ENCODE results near the gene NUF2.
"Not testable (repeated sequence)": the region's sequence is repeated elsewhere in the genome, so short reads cannot be mapped to it uniquely, and the experiment has no call there.

Gene NUF2

DNA sequence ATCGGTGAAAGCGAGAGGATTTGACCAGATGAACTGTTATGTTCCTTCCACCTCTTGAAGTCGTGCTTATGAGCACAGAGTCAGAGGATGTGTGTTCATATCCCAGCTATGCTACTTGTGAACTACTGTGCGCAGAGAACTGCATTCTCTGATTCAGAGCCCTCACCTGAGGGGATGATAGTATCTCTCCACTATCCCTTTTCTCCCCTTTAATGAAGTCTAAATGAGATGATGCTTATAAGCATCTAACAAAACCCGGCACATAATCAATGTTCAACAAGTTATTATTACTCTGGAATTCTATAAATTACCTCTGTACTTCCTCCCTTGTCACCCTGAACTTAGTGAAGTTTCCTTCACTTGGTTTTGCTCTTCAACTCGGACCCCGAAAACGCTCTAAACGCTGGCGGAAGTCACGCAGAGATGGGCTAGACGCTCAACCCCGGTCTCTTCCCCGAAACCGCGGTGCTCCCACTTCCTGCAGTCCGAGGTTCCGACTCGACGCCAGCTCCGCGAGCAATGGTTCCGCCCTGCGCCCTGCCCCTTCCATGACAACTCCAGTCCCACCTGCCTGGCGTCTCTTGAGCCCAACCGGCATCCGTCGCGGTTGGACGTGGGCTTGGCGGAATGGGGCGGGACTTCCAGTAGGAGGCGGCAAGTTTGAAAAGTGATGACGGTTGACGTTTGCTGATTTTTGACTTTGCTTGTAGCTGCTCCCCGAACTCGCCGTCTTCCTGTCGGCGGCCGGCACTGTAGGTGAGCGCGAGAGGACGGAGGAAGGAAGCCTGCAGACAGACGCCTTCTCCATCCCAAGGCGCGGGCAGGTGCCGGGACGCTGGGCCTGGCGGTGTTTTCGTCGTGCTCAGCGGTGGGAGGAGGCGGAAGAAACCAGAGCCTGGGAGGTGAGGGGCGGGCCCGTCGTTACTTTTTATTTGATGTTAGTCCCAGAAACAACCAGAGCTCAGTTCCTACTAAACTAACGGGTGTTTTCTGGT is at the start of gene NUF2:
Gene NUF2 (plus strand): TSS at position 644 of the 995 bp plus-strand sequence. CDS start 4,098 bp downstream, outside the sequence.
- H3K27ac ChIP-seq, result peak within 1 kb of the TSS; percentile 75
- peak; percentile 97 for DNase-seq (ENCODE audit: low read depth, low spot score)

DNA sequence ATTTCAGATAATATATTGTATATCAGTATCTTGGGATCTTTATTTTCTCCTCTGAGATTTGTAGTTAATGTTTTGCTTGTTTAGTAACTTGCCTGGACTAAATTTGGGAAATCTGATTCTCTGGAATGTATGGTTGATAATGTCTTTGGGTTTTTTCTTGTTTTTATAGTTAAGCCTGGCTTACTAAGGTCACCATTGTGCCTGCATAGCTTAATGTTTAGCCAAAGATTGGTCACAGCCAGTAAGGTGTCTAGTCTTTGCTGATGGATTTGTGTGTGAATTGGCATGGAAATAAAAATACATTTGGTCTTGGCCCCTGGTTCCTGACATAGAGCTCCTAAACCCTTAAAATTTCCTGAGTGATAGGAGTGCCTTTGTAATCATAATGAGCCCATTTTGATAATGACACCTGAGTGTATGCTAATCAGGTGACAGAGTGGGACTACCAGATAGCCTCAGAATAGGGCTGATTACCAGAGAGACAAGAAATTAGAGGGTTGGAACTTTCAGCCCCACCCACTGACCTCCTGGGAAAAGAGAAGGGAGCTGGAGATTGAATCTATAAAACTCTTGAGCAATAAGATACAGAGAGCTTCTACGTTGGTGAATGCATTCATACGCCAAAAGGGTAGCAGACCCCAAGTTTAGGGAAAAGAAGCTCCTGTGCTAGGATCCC is 47.9 kb upstream of the NUF2 start:
- no peak overlapping the region for H3K27ac ChIP-seq
- DNase-seq (ENCODE audit: low read depth, low spot score), result no peak

DNA sequence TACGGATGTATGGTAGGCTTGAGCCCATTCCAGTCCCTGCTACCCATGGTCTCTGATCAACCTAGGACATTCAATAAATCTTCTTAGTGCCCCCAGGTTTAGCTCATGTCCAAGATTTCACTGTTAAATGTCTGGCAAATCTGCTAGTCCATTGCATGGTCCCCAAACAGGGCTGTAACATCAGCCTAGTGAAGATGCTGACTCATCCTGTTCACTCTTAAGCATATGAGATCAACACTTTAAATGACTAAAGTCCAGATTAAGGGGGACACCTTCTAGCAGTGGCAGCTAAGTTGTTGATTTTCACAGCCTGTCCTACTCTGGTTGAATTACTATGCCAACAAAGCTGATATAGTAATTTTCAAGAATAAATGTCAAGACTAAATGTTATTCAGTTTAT is 46.5 kb upstream of the NUF2 start:
- no peak for DNase-seq (ENCODE audit: low read depth, low spot score)
- no peak overlapping the region for H3K27ac ChIP-seq

DNA sequence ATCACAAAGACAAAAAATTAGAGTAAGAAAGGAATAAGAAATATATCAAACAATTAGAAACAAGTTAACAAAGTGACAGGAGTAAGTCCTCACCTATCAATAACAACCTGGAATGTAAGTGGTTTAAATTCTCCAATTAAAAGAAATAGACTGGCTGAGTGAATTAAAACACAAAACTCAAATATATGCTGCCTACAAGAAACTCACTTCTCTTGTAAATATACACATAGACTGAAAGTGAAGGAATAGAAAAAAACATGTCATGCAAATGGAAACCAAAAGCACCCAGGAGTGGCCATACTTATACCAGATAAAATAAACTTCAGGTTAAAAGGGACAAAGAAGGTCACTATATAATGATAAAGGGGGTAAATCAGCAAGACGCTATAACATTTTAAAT is 43.2 kb upstream of the NUF2 start:
- DNase-seq (ENCODE audit: low read depth, low spot score), result no peak
- no peak overlapping the region for H3K27ac ChIP-seq

DNA sequence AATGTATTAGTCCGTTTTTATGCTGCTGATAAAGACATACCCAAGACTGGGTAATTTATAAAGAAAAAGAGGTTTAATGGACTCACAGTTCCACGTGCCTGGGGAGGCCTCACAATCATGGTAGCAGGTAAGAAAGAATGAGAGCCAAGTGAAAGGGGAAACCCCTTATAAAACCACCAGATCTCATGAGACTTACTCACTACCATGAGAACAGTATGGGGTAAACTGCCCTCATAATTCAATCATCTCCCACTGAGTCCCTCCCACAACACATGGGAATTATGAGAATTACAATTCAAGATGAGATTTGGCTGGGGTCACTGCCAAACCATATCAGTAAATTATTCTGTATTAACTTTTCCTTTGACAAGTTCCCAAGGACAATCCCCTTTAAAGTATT is 36.9 kb upstream of the NUF2 start:
- H3K27ac ChIP-seq; DNase-seq (ENCODE audit: low read depth, low spot score): not testable (repeated sequence)

DNA sequence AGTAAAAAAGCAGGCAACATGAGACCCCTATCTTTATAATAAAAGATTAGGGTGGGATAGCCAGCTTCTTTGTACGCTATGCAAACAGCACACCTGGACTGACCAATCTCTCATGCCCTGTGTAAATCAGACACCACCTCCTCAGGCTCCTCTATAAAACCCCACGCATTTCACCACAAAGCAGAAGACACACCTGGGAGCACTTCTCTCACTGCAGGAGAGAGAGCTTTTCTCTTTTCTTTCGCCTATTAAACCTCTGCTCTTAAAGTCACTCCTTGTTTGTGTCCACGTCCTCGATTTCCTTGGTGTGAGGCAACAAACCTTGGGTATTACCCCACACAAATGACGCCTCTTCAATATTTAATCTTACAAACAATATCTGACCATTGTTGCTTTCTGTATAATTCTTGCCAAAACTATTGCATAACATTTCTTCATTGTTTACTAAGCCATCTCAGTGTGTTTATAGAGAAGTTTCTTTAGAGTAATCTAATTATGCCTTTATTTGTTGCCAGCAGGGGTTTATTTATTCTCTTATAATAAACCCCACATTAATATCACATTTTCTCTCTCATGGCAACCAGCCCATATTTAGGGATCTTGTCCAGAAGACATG is 31.6 kb upstream of the NUF2 start:
- DNase-seq (ENCODE audit: low read depth, low spot score), result peak; percentile 10
- peak overlapping the region; percentile 10 for H3K27ac ChIP-seq

DNA sequence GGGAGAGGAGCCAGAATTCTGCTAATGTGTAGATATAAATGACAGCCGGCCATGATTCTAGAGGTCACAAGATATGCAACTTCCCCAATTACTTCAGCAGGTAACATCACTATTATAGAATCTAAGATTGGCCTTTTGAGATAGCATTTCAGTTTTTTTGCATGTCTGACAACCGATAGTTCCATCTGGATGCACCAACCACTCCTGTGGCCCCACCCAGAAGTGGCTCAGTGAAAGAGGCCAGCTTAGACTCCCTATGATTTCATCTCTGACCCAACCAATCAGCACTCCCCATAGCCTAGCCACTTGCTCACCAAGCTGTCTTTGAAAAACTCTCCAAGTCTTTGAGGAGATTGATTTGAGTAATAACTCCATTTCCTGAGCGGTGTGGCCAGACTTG is 30.3 kb upstream of the NUF2 start:
- H3K27ac ChIP-seq, result no peak overlapping the region
- DNase-seq (ENCODE audit: low read depth, low spot score), result no peak

DNA sequence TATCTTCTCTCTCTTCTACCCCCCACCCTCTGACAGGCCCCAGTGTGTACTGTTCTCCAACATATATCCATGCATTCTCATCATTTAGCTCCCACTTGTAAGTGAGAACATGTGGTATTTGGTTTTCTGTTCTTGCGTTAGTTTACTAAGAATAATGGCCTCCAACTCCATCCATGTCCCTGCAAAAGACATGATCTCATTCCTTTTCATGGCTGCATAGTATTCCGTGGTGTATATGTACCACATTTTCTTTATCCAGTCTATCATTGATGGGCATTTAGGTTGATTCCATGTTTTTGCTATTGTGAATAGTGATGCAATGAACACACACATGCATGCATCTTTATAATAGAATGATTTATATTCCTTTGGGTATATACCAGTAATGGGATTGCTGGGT is 29.6 kb upstream of the NUF2 start:
- not testable (repeated sequence) for H3K27ac ChIP-seq; DNase-seq (ENCODE audit: low read depth, low spot score)

DNA sequence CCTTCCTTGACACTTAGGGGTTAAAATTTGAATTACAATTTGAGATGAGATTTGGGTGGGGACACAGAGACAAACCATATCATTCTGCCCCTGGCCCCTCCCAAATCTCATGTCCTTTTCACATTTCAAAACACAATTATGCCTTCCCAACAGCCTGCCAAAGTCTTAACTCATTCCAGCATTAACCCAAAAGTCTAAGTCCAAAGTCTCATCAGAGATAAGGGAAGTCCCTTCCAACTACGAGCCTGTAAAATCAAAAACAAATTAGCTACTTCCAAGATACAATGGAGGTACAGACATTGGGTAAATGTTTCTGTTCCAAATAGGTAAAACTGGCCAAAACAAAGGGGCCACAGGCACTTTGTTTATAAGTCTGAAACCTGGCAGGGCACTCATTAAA is 28.3 kb upstream of the NUF2 start:
- not testable (repeated sequence) for H3K27ac ChIP-seq; DNase-seq (ENCODE audit: low read depth, low spot score)

DNA sequence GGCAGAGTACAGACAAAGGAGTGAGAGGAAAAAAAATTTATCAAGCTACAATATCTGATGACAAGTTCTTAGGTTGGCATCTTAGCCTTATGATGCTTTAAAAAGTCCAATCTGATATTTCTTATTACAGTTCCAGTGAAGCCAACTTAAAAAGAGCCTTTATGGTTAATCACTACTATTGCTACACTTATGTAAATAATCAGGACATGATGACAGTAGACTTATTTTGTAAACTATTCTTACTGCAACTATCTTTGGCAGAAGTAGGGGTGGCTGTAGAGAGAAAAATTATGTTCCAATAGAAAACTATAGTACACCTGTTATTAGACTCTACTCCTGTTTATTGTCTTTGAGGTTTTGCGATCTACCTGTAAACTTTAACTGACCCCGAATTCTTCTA is 25.8 kb upstream of the NUF2 start:
- no peak overlapping the region for H3K27ac ChIP-seq
- no peak for DNase-seq (ENCODE audit: low read depth, low spot score)

DNA sequence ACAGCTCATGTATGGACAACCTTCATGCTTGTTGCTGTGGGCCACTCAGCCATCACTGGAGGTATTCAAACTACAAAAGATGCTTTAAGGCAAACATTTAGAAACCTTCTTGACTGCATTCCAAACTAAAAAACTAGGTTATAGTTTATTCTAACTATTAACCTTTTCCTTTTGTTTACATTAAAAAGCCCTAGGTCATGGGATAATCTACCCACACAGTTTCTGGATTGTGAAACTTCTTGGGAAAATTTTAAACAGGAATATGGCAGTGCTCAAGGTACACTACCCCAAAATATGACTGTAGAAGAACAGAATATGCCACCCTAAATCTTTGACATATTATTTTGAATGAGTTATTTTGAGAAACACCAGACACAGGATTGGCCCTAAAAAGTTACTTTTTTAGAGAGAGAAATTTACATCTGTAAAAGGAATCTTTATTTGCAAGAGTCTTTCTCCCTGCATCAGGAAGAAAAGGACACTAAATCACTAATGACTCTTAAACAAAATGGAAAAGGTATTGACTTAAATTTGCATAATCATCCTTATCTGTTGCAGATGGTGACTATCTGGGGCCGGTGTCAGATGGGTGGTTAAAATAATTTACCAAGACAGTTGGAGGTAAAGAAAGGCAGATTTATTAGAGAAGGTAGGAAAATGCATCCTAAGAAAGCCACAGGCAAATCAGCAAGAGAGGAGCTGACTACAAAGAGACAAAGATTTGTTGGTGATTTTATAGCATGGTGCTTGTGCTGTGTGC is 25.1 kb upstream of the NUF2 start:
- no peak for DNase-seq (ENCODE audit: low read depth, low spot score)
- no peak overlapping the region for H3K27ac ChIP-seq

DNA sequence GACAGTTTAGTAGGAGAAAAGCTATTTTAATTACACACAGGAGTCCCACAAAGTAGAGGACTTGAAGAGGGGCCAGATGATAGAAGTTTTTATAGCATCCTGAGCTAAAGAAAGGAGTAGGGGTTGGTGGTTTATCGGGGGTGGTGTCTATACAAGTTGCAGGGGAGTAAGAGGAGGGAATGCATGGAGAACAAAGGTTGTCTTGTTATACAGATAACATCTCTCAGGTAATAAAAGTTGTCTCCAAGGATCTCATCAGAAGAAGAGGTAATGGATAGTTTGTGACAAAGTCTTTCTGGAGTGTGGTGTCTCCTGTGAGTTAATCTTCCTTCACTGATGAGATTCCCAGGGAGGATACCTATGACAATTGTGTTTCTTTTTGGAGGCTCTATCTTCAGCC is 23.4 kb upstream of the NUF2 start:
- no peak overlapping the region for H3K27ac ChIP-seq
- DNase-seq (ENCODE audit: low read depth, low spot score), result no peak

DNA sequence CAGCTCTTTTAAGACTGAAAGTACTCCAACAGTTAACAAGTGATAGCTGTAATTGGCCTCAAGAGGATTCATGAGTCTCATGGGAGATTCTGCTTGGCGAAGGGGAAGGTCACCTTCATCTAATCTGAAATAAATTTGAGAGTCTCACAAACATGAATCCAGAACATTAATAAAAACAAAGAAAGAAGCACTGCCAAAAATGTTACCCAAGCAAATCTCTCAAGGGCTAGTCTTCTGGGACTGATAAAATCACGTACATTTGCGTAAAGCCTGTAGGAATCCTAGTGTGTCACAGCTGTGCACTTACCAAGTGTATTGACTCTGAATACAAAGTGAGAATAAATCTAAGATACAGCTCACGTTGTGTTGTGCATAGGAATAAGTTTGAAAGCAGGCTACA is 21.2 kb upstream of the NUF2 start:
- no peak overlapping the region for H3K27ac ChIP-seq

DNA sequence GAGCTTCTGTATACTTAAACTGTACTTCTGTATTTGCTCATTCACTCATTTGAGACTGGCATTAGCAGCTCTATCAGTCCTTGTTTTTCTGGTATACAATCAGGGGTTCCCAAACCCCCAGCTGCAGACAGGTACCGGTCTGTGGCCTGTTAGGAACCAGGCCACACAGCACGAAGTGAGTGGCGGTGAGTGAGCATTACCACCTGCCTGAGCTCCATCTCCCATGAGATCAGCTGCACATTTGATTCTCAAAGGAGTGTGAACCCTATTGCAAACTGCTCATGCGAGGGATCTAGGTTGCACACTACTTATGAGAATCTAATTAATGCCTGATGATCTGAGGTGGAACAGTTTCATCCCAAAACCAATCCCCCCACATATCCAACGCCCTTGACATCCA is 18.2 kb upstream of the NUF2 start:
- no peak for DNase-seq (ENCODE audit: low read depth, low spot score)
- H3K27ac ChIP-seq, result no peak overlapping the region

More for the DNA sequence above, 21.2 kb upstream of the NUF2 start:
- no peak for DNase-seq (ENCODE audit: low read depth, low spot score)

DNA sequence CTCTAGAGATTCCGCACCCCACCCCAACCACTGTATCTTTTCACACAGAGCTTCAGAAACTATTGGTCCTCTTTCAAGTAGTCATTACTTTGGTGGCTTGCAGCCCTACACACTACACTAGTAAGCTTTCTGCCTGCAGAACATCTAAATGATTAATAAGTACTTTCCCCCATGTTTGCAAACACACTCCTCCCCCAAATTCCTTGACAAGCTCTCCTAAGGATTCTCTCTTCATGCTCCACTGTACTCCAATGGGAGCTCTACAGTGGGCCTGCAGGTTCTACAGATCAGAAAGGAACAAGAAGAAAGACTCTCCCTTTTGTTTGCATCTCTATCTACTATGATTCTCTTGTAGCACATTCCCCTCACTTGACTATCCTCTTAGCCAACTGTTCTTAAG is 16.3 kb upstream of the NUF2 start:
- H3K27ac ChIP-seq, result no peak overlapping the region
- no peak for DNase-seq (ENCODE audit: low read depth, low spot score)

DNA sequence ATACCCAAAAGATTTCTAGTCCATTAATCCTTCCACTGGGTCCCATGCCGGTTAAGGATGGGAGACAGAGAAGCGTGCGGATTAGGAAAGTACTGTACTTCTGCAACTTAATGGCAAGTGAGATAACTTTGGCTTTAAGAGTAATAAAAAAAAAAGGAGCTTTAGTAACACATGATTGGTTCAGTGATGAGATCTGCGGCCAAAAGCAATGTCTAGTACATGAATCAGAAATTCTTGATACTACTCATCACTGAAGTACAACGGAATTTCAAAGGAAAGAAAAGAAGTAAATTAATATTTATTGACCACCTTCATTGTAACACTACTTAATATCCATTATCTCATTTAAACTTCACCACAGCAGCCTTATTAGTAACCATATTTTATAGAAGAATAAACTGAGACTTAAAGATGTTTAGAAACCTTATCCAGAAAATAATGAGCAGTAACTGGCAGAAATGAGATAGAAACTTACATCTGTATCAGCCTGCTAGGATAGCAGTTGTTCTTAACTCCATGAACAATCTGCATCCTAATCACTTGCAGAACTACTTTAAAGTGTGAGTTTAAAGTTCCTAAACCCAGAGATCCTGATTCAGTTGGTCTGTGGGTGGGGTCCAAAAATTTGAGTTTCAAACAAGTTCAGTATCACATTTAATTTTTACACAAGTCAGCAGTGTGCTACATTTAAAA is 14.1 kb upstream of the NUF2 start:
- H3K27ac ChIP-seq, result no peak overlapping the region
- no peak for DNase-seq (ENCODE audit: low read depth, low spot score)

DNA sequence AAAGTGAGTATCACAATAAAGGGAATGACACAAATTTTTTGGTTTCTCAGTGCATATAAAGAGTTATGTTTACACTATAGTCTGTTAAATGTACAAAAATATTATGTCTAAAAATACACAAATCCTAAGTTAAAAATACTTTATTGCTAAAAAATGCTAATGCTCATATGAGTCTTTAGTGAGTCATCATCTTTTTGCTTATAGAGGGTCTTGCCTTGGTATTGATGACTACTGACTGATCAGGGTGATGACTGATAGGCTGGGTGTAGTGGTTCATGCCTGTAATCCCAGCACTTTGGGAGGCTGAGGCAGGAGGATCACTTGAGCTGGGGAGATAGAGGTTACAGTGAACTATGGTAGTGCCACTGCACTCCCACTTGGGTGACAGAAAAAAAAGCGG is 12.9 kb upstream of the NUF2 start:
- no peak for DNase-seq (ENCODE audit: low read depth, low spot score)
- no peak overlapping the region for H3K27ac ChIP-seq

DNA sequence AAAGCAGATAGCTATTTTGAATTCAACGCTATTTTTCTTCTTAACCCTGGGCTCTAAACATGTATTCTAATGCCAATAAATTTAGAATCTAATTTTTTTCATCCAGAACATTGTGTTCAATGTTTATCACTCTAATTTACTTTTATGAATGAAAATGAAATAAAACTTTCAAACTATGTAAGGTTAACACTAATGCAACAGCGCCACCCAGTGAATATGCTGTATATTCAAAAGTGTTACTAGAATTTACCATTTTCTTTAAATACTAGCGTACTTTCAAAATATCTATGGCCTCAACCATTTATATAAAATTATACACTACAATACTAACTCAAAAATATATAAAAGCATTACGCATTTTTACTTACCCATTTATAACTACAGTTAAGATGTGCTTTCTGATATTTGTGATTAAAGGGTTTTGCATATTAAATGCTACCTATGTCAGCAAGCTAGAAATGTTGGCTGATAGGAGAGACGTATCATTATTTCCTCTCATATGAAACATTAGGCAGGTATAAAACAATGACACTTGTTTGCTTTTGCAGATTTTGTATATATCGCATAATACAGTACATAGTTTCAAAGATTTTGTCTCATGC is 5.9 kb upstream of the NUF2 start:
- no peak overlapping the region for H3K27ac ChIP-seq
- DNase-seq (ENCODE audit: low read depth, low spot score), result no peak

DNA sequence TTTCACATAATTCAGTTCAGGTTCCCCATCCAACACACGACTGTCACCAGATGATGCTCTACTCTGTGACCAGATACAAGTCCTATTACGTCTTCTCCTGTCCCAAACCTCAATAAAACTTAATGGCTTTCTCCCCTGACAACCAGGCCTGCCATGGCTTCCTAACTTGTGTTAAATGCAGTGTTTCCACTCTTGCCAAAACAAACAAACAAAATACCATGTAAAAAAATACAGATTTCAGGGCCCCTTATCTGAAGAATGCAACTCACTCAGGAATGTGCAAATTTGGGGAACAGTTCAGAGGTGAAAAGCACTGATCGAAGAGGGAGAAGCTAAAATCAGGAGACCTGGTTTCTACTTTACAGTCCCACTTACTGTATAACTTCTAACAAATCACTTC is 863 bp upstream of the NUF2 start:
- peak overlapping the region; percentile 75 for H3K27ac ChIP-seq
- DNase-seq (ENCODE audit: low read depth, low spot score), result no peak
